ENCODE data around the gene BANK1. TPM values are rescaled to one million over a fixed set of nuclear protein-coding genes. Genes with fewer than 3 reads are reported as not detected.

The BANK1 gene
- total RNA-seq, 4 donors from 2014 or later = 0.22 to 1.4 (median 0.96) TPM

GRCh38 chr4:101843054-101843453 lies 52.5 kb downstream of the BANK1 start:
- TF ChIP-seq CTCF (IDR thresholded peaks at IDR 0.05) (no peak), POLR2A (IDR thresholded peaks at IDR 0.05) (no peak)
- WGBS, 2 donors = 71 to 90% methylated on average over 1 of the region's 1 CpG
- no peak overlapping the region for H3K4me3 ChIP-seq (ENCODE audit: low read depth, poor library complexity, severe bottlenecking)
- intact Hi-C loops (cut with DNase I; ENCODE audit: low total_unique reads) = no loop called here
- no peak for DNase-seq (ENCODE audit: low spot score in 2 of 2)

- WGBS, 2 donors = 77 to 80% methylated on average over 2 of the region's 2 CpGs
- no peak for DNase-seq (ENCODE audit: low spot score in 2 of 2)
- TF ChIP-seq CTCF (IDR thresholded peaks at IDR 0.05) (no peak), POLR2A (IDR thresholded peaks at IDR 0.05) (no peak)
- no peak overlapping the region for H3K4me3 ChIP-seq (ENCODE audit: low read depth, poor library complexity, severe bottlenecking)
- intact Hi-C loops (cut with DNase I; ENCODE audit: low total_unique reads) = no loop called here
Observed at GRCh38 chr4:101846550-101846949, 56.0 kb downstream of the BANK1 start.

GRCh38 chr4:101850698-101851097 lies 60.2 kb downstream of the BANK1 start:
- 61% methylated on average over 2 of the region's 2 CpGs for WGBS, 2 donors
- DNase-seq (ENCODE audit: low spot score in 2 of 2) = no peak
- TF ChIP-seq POLR2A (IDR thresholded peaks at IDR 0.05) = no peak
- no peak for TF ChIP-seq CTCF (IDR thresholded peaks at IDR 0.05)
- H3K4me3 ChIP-seq (ENCODE audit: low read depth, poor library complexity, severe bottlenecking) = no peak overlapping the region
- intact Hi-C loops (cut with DNase I; ENCODE audit: low total_unique reads) = no loop called here

GRCh38 chr4:101851672-101852071 lies 61.1 kb downstream of the BANK1 start:
- DNase-seq (ENCODE audit: low spot score in 2 of 2) = no peak
- TF ChIP-seq CTCF (IDR thresholded peaks at IDR 0.05) (no peak), POLR2A (IDR thresholded peaks at IDR 0.05) (no peak)
- intact Hi-C loops (cut with DNase I; ENCODE audit: low total_unique reads) = no loop called here
- WGBS, 2 donors = 50 to 53% methylated on average over 3 of the region's 3 CpGs
- no peak overlapping the region for H3K4me3 ChIP-seq (ENCODE audit: low read depth, poor library complexity, severe bottlenecking)

- DNase-seq (ENCODE audit: low spot score in 2 of 2) = no peak
- no peak overlapping the region for H3K4me3 ChIP-seq (ENCODE audit: low read depth, poor library complexity, severe bottlenecking)
- intact Hi-C loops (cut with DNase I; ENCODE audit: low total_unique reads) = no loop called here
- TF ChIP-seq POLR2A (IDR thresholded peaks at IDR 0.05) (no peak), CTCF (IDR thresholded peaks at IDR 0.05) (no peak)
- 56 to 65% methylated on average over 1 of the region's 1 CpG for WGBS, 2 donors
Observed at GRCh38 chr4:101853028-101853427, 62.5 kb downstream of the BANK1 start.

GRCh38 chr4:101853691-101854090 lies 63.2 kb downstream of the BANK1 start:
- DNase-seq (ENCODE audit: low spot score in 2 of 2) = no peak
- no peak overlapping the region for H3K4me3 ChIP-seq (ENCODE audit: low read depth, poor library complexity, severe bottlenecking)
- 64 to 73% methylated on average over 7 of the region's 7 CpGs for WGBS, 2 donors
- TF ChIP-seq CTCF (IDR thresholded peaks at IDR 0.05) (no peak), POLR2A (IDR thresholded peaks at IDR 0.05) (no peak)
- intact Hi-C loops (cut with DNase I; ENCODE audit: low total_unique reads) = no loop called here
